Measurements from ENCODE around the gene RAB20.

RAB20 gene

GRCh38 chr13:110520431-110521295 lies 40.9 kb downstream of the RAB20 start:
- no peak for DNase-seq (ENCODE audit: low read depth in 1 of 2, low spot score in 1 of 2)
- in situ Hi-C loops (cut with HindIII; ENCODE audit: low pct_unique_long_range_greater_than_20kb, low sequenced_read_pairs), result no loop called here
- TF ChIP-seq JUND (IDR thresholded peaks at IDR 0.05; ENCODE audit: low read depth), result no peak

GRCh38 chr13:110519506-110519905 lies 42.0 kb downstream of the RAB20 start:
- in situ Hi-C loops (cut with HindIII; ENCODE audit: low pct_unique_long_range_greater_than_20kb, low sequenced_read_pairs), result no loop called here
- no peak for DNase-seq (ENCODE audit: low read depth in 1 of 2, low spot score in 1 of 2)
- no peak for TF ChIP-seq JUND (IDR thresholded peaks at IDR 0.05; ENCODE audit: low read depth)

DNA sequence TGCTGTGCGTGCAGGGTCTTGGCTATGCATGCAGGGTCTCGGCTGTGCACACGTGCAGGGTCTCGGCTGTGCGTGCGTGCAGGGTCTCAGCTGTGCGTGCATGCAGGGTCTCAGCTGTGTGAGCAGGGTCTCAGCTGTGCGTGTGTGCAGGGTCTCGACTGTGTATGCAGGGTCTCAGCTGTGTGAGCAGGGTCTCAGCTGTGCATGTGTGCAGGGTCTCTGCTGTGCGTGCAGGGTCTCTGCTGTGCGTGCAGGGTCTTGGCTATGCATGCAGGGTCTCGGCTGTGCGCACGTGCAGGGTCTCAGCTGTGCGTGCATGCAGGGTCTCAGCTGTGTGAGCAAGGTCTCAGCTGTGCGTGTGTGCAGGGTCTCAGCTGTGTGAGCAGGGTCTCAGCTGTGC lies 42.5 kb downstream of the RAB20 start:
- in situ Hi-C loops (cut with HindIII; ENCODE audit: low pct_unique_long_range_greater_than_20kb, low sequenced_read_pairs), result no loop called here
- no peak for DNase-seq (ENCODE audit: low read depth in 1 of 2, low spot score in 1 of 2)
- no peak for TF ChIP-seq JUND (IDR thresholded peaks at IDR 0.05; ENCODE audit: low read depth)

GRCh38 chr13:110518571-110518970 lies 43.0 kb downstream of the RAB20 start:
- in situ Hi-C loops (cut with HindIII; ENCODE audit: low pct_unique_long_range_greater_than_20kb, low sequenced_read_pairs), result no loop called here
- no peak for TF ChIP-seq JUND (IDR thresholded peaks at IDR 0.05; ENCODE audit: low read depth)
- DNase-seq (ENCODE audit: low read depth in 1 of 2, low spot score in 1 of 2), result no peak

DNA sequence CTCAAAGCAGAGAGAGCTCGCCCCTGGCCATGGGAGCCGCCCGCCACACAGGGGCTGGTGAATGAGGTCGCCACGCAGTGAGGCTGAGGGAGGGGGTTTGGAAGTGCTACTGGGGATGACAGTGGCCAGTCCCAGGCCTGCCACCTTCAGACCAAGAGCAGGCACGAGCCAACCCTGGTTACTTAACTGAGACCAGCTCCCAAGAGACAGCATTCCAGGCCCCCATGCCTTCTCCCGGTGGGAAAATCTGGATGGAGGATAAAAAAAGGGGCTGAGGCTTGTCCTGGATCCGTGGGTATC lies 43.3 kb downstream of the RAB20 start:
- in situ Hi-C loops (cut with HindIII; ENCODE audit: low pct_unique_long_range_greater_than_20kb, low sequenced_read_pairs), result no loop called here
- TF ChIP-seq JUND (IDR thresholded peaks at IDR 0.05; ENCODE audit: low read depth), result no peak
- no peak for DNase-seq (ENCODE audit: low read depth in 1 of 2, low spot score in 1 of 2)

- in situ Hi-C loops (cut with HindIII; ENCODE audit: low pct_unique_long_range_greater_than_20kb, low sequenced_read_pairs), result no loop called here
- TF ChIP-seq JUND (IDR thresholded peaks at IDR 0.05; ENCODE audit: low read depth), result no peak
- no peak for DNase-seq (ENCODE audit: low read depth in 1 of 2, low spot score in 1 of 2)
Measured at GRCh38 chr13:110517505-110518225, 43.9 kb downstream of the RAB20 start.

GRCh38 chr13:110516500-110516899 lies 45.0 kb downstream of the RAB20 start:
- no peak for DNase-seq (ENCODE audit: low read depth in 1 of 2, low spot score in 1 of 2)
- TF ChIP-seq JUND (IDR thresholded peaks at IDR 0.05; ENCODE audit: low read depth), result no peak
- in situ Hi-C loops (cut with HindIII; ENCODE audit: low pct_unique_long_range_greater_than_20kb, low sequenced_read_pairs), result no loop called here

DNA sequence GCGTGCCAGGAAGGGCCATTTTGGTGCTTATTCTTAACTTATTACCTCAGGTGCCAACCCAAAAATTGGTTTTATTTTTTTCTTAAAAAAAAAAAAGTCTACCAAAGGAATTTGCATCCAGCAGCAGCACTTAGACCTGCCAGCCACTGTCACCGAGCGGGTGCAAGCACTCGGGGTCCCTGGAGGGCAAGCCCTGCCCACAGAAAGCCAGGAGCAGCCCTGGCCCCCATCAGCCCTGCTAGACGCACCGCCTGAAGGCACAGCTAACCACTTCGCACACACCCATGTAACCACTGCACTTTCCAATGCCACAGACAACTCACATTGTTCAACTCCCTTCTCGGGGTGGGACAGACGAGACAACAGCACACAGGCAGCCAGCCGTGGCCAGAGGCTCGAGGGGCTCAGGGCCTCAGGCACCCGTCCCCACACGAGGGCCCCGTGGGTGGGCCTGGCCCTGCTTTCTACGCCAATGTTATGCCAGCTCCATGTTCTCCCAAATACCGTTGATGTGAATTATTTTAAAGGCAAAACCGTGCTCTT lies 49.3 kb downstream of the RAB20 start:
- DNase-seq (ENCODE audit: low read depth in 1 of 2, low spot score in 1 of 2), result no peak
- in situ Hi-C loops (cut with HindIII; ENCODE audit: low pct_unique_long_range_greater_than_20kb, low sequenced_read_pairs), result no loop called here
- TF ChIP-seq JUND (IDR thresholded peaks at IDR 0.05; ENCODE audit: low read depth), result no peak

DNA sequence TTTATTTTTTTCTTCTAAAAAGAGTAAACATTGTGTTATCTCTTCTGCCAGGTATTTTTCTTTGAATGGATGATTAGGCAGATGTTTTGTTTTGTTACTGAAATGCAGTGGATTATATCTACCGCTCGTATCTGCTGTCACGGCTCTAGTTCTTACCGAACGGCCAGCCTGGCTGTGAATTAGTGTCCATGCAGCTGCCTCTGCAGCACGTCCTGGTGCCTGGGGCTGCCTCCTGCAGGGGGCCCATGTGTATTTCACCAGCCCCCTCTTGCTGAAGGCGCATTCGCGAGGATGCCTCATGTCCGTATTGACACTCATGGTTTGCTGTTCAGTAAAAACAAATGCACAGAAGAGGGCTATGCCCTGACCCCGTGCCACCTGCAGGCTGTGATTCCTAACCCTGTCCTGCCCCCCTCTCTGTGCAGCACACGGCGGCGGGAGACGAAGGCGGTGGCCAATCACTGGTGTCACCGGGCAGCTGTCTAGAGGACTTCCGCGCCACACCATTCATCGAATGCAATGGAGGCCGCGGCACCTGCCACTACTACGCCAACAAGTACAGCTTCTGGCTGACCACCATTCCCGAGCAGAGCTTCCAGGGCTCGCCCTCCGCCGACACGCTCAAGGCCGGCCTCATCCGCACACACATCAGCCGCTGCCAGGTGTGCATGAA lies 49.9 kb downstream of the RAB20 start:
- DNase-seq (ENCODE audit: low read depth in 1 of 2, low spot score in 1 of 2), result no peak
- in situ Hi-C loops (cut with HindIII; ENCODE audit: low pct_unique_long_range_greater_than_20kb, low sequenced_read_pairs), result no loop called here
- no peak for TF ChIP-seq JUND (IDR thresholded peaks at IDR 0.05; ENCODE audit: low read depth)

DNA sequence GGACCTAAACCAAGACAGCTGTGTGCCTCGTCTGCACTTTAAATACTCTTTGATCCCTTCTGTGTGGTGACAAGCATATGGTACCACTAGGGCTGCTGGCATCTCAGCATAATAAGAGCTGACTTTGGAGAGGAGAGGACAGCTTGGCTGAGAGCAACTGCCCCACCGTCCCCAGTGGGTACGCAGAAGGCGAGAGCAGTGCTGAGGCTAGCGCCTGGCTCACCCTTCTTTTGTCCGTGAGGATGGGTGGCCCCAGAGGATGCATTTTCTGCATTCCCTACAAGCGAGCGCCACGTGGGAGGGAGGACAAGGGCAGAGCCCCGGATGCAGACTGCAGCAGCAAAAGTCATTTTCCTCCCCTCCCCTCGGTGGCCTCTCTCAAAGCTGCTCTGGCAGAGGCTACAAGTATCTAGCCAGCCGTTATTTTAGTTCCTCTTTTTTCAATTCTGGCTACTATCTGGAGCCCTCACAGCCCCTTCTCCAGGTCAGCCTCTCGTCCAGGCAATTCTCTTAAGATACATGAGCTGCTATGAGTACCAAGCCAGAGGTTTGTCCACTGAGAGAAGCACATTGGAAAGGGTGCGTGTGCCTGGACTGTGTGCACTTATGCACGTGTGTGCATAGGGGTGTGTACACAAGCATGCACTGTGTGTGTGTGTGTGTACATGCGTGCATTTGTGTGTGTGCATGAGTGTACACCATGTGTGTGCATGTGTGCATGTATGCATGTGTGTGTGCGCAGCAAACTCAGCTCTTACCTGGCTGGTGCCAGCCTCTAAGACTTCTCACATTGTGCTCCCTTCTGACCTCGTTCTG lies 51.3 kb downstream of the RAB20 start:
- in situ Hi-C loops (cut with HindIII; ENCODE audit: low pct_unique_long_range_greater_than_20kb, low sequenced_read_pairs), result no loop called here
- TF ChIP-seq JUND (IDR thresholded peaks at IDR 0.05; ENCODE audit: low read depth), result no peak
- no peak for DNase-seq (ENCODE audit: low read depth in 1 of 2, low spot score in 1 of 2)

GRCh38 chr13:110509478-110509926 lies 52.0 kb downstream of the RAB20 start:
- in situ Hi-C loops (cut with HindIII; ENCODE audit: low pct_unique_long_range_greater_than_20kb, low sequenced_read_pairs), result no loop called here
- no peak for TF ChIP-seq JUND (IDR thresholded peaks at IDR 0.05; ENCODE audit: low read depth)
- no peak for DNase-seq (ENCODE audit: low read depth in 1 of 2, low spot score in 1 of 2)

All from T47D (cell line).